GM13976 (cell line): Measurements from ENCODE around the gene MID1.

Source experiments
- DNase-seq: peaks from one replicate; pipeline ENCODE4 v3.0.0; 2012; ENCODE audit warnings: low spot score
- CTCF ChIP-seq: IDR thresholded peaks from 2 replicates; pipeline ENCODE4 v1.5.1; 2012; ENCODE audit warnings: borderline replicate concordance, mild to moderate bottlenecking; ENCODE audit not compliant: insufficient read depth; ENCODE audit errors: extremely low read depth, missing control alignments, control extremely low read depth
- in situ Hi-C: fragments of 300-500 bp; cut with MboI; formaldehyde crosslinking; loops from one replicate; pipeline ENCODE4 v1.12.0; 2022; ENCODE audit warnings: low sequenced_read_pairs, mixed read lengths, inconsistent platforms; ENCODE audit not compliant: unreplicated experiment

The MID1 gene

GRCh38 chrX:10653302-10653701 lies 32.9 kb upstream of the MID1 start:
- in situ Hi-C loops, result no loop called here
- TF ChIP-seq CTCF, result no peak
- DNase-seq, result no peak

DNA sequence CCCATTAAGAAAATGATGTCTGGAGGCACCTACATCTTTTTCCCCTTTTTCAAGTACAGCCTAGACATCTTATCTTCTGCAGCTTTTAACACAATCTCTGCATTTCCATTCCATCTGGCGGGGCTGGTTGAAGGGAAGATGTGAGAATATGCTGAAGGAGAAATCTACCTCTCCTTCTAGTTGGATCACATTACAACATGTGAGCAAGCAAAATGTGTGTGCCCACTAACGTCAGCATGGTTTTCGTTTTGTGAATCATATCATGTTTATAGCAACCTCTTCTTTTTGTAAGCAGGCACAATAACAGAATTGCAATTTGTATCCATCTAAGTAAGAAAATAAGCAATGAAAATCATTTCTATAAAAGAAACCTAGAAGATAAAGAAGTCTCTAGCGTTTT lies 28.9 kb upstream of the MID1 start:
- TF ChIP-seq CTCF, result no peak
- no peak for DNase-seq
- in situ Hi-C loops, result no loop called here

DNA sequence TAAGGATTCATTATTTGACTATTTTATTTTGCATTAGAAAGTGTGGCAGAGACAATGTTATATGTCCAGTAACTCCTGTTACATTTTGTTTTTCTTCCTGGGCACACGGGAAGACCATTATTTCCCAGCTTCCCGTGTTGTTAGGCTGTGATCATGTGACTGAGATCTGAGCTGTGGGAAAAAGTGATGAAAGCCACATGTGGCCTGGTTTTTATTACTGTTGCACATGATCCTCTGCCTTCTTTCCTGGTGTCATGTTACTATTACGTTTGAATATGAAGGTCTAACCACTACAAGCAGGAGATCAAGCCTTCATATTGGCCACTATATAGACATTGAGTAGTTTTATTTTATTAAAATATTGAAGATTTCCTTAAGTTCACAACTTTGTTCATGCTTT lies 28.2 kb upstream of the MID1 start:
- TF ChIP-seq CTCF, result no peak
- in situ Hi-C loops, result no loop called here
- no peak for DNase-seq

GRCh38 chrX:10636851-10637250 lies 16.5 kb upstream of the MID1 start:
- in situ Hi-C loops, result no loop called here
- TF ChIP-seq CTCF, result no peak

DNA sequence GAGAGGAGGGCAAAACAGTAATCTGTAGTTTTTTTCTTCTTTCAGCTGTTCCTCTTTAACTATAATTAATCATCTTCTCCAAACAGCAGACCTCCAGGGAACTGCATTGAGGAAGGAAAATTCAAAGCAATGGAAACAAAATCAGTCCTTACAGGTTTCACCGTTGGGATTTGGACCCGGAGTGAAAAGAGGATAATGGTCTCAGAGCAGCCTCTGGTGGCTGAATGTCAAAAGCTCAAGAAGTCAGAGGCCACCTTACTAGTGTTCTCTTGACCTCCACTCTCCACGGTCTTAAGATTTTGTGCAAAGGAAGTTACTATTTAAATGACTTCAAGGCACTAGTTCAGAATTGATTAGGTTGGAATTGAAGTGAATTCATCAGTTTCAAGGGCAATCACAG lies 16.0 kb upstream of the MID1 start:
- DNase-seq, result no peak
- TF ChIP-seq CTCF, result no peak
- in situ Hi-C loops, result no loop called here

More at GRCh38 chrX:10636851-10637250, 16.5 kb upstream of the MID1 start:
- no peak for DNase-seq

DNA sequence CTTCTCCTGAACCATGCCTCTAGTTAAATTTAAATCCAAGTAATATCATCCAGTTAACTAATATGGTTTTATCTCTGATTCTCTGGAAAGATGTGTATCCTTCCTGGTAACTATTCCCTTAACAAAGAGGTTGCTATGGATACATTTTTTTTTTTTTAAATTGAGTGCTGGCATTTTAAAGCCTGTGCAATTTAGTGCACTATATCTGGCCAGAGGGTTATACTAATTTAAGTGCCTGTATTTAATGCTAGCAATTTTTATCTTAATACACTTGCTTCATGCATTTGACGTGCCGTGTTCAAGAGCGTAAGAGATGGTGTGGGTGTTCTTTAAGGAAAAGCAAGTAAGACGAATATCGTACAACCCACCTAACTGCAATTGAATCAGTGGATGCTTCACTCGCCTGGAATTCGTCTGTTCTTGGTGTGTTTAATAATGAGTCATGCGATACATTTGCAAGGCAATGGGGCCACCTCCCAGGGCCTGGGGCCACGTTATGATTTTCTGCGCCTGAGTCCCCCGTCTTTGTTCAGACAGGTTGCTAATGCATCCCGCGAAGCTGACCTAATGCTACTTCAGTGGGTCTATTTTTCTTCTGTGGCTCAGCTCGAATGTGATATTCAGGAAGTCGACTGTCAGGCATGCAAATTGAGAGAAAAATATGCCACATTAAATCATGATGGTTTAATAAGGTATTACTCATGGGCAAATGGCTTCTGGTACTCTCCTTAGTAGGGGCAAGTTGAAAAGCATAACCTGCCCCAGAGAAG lies 14.2 kb upstream of the MID1 start:
- no peak for DNase-seq
- in situ Hi-C loops, result no loop called here

More for the DNA sequence above, 14.2 kb upstream of the MID1 start:
- no peak for TF ChIP-seq CTCF
